ENCODE measurements around the gene ITIH4.

Gene ITIH4

DNA sequence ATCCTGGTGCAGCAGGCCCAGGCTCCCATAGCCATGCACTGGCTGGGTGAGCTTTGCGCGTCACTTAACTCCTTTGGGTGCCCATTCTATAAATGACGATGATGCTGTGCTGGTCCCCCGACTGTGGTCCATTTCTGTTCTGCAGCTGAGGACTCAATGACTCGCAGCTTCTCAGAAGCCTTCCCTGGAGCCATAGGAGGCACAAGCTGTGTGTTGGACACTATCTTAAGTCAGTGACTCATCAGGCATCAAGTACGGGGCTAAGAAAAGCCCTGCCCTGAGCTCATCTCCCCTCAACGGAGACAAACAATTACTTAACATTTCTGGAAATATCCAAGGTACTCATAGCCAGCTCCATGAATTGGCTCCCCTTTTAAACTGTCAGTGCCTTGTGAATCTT, 18.1 kb upstream of the ITIH4 start:
- TF ChIP-seq, protein P1, sequence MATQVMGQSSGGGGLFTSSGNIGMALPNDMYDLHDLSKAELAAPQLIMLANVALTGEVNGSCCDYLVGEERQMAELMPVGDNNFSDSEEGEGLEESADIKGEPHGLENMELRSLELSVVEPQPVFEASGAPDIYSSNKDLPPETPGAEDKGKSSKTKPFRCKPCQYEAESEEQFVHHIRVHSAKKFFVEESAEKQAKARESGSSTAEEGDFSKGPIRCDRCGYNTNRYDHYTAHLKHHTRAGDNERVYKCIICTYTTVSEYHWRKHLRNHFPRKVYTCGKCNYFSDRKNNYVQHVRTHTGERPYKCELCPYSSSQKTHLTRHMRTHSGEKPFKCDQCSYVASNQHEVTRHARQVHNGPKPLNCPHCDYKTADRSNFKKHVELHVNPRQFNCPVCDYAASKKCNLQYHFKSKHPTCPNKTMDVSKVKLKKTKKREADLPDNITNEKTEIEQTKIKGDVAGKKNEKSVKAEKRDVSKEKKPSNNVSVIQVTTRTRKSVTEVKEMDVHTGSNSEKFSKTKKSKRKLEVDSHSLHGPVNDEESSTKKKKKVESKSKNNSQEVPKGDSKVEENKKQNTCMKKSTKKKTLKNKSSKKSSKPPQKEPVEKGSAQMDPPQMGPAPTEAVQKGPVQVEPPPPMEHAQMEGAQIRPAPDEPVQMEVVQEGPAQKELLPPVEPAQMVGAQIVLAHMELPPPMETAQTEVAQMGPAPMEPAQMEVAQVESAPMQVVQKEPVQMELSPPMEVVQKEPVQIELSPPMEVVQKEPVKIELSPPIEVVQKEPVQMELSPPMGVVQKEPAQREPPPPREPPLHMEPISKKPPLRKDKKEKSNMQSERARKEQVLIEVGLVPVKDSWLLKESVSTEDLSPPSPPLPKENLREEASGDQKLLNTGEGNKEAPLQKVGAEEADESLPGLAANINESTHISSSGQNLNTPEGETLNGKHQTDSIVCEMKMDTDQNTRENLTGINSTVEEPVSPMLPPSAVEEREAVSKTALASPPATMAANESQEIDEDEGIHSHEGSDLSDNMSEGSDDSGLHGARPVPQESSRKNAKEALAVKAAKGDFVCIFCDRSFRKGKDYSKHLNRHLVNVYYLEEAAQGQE (IDR thresholded peaks at IDR 0.05; ENCODE audit: low read depth) = no peak

GRCh38 chr3:52847726-52848125, 17.3 kb upstream of the ITIH4 start:
- no peak for TF ChIP-seq EGR1 (IDR thresholded peaks at IDR 0.05)
- TF ChIP-seq, protein P2, sequence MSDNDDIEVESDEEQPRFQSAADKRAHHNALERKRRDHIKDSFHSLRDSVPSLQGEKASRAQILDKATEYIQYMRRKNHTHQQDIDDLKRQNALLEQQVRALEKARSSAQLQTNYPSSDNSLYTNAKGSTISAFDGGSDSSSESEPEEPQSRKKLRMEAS (IDR thresholded peaks at IDR 0.05) = no peak
- TF ChIP-seq ZBTB7A (IDR thresholded peaks at IDR 0.05; ENCODE audit: low read depth) = no peak
- no peak for TF ChIP-seq NFIC (IDR thresholded peaks at IDR 0.05)
- no peak for TF ChIP-seq USF1 (IDR thresholded peaks at IDR 0.05)
- no peak for TF ChIP-seq TCF12 (IDR thresholded peaks at IDR 0.05; ENCODE audit: low read depth)
- TF ChIP-seq EP300 (IDR thresholded peaks at IDR 0.05; ENCODE audit: borderline replicate concordance) = no peak
- TF ChIP-seq CEBPB (IDR thresholded peaks at IDR 0.05) = no peak
- no peak for TF ChIP-seq FOXM1 (IDR thresholded peaks at IDR 0.05; ENCODE audit: borderline replicate concordance, low read depth)
- TF ChIP-seq TAF1 (IDR thresholded peaks at IDR 0.05; ENCODE audit: low read depth) = no peak
- no peak for TF ChIP-seq YY1 (IDR thresholded peaks at IDR 0.05; ENCODE audit: low read depth)
- TF ChIP-seq, protein P1 (IDR thresholded peaks at IDR 0.05; ENCODE audit: low read depth) = no peak
- TF ChIP-seq TEAD4 (IDR thresholded peaks at IDR 0.05) = no peak
- TF ChIP-seq CREB1 (IDR thresholded peaks at IDR 0.05; ENCODE audit: low read depth) = no peak
- no peak for TF ChIP-seq RAD21 (IDR thresholded peaks at IDR 0.05; ENCODE audit: low read depth)

- TF ChIP-seq EP300 (IDR thresholded peaks at IDR 0.05; ENCODE audit: borderline replicate concordance) = no peak
These were observed 16.8 kb upstream of the ITIH4 start for GRCh38 chr3:52847241-52847640.

DNA sequence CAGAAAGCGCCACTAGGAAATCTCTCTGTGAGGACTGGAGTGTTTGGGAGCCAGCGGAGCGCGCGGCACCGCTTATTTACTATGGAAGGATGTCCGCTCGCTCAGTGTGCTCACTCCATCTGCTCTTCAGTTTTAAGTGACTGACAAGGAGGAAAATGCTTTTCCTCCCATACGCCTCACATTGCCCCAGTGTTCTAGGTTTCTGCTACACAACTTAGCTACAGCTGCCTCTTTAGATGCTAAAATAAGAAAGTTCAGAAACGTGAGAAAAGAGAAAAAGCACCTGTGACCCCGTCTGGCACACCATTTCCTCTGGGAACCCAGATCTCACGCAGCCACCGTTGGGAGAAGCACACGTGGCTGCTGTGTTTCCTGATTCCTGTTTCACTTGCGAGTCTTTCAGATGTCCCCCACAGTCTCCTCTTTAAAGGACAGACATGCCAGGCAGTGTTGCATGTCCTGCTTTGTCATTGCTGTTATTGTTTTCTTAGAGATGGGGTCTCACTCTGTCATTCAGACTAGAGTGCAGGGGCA, 16.0 kb upstream of the ITIH4 start:
- TF ChIP-seq, protein P1 (IDR thresholded peaks at IDR 0.05; ENCODE audit: low read depth) = no peak
- no peak for TF ChIP-seq USF1 (IDR thresholded peaks at IDR 0.05)
- TF ChIP-seq TAF1 (IDR thresholded peaks at IDR 0.05; ENCODE audit: low read depth) = no peak
- no peak for TF ChIP-seq EGR1 (IDR thresholded peaks at IDR 0.05)
- TF ChIP-seq EP300 (IDR thresholded peaks at IDR 0.05; ENCODE audit: borderline replicate concordance) = no peak
- no peak for TF ChIP-seq YY1 (IDR thresholded peaks at IDR 0.05; ENCODE audit: low read depth)
- TF ChIP-seq, protein P2 (IDR thresholded peaks at IDR 0.05) = no peak
- TF ChIP-seq CREB1 (IDR thresholded peaks at IDR 0.05; ENCODE audit: low read depth) = no peak
- no peak for TF ChIP-seq ZBTB7A (IDR thresholded peaks at IDR 0.05; ENCODE audit: low read depth)
- TF ChIP-seq TEAD4 (IDR thresholded peaks at IDR 0.05) = no peak

DNA sequence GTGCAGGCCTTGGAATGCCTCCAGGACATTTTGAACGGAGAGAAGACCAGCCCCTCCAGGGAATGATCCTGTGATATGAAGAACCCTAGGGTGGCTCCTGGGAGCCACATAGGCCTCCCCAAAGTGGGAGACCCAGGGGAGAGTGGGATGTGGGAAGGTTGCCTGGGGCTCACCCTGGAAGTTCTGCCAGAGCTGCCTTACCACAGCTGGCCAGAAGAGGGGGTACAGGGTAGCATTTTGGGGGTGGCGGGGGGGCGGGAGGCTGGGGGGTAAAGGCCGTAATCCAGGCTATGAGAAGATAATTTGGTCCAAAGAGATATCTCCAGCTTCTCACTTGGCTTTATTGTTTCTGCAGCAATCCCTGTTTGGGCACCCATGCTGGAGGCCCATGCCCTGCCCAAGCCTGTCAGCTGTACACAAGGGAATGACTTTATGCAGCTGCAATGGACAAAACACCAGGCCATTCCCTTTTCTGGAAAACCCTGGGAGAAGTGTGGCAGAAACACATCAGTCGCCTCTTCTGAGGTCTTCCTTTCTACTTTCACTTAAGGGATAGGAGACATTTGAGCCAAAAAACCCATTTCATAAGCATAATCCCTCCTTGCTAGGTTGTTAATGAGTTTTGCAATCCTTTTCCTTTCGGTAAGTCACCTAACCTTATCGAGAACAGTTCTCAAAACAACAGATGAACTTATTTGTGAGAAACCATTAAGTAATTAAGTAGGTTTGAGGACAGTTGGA, 15.4 kb upstream of the ITIH4 start:
- TF ChIP-seq NFIC (IDR thresholded peaks at IDR 0.05) (no peak), CEBPB (IDR thresholded peaks at IDR 0.05) (no peak), EP300 (IDR thresholded peaks at IDR 0.05; ENCODE audit: borderline replicate concordance) (no peak), RAD21 (IDR thresholded peaks at IDR 0.05; ENCODE audit: low read depth) (no peak; the same call in 1 of the 2 replicates), YY1 (IDR thresholded peaks at IDR 0.05; ENCODE audit: low read depth) (no peak), EGR1 (IDR thresholded peaks at IDR 0.05) (no peak), TCF12 (IDR thresholded peaks at IDR 0.05; ENCODE audit: low read depth) (no peak), CREB1 (IDR thresholded peaks at IDR 0.05; ENCODE audit: low read depth) (no peak), USF1 (IDR thresholded peaks at IDR 0.05) (no peak), ZBTB7A (IDR thresholded peaks at IDR 0.05; ENCODE audit: low read depth) (no peak), TAF1 (IDR thresholded peaks at IDR 0.05; ENCODE audit: low read depth) (no peak), FOXM1 (IDR thresholded peaks at IDR 0.05; ENCODE audit: borderline replicate concordance, low read depth) (no peak), TEAD4 (IDR thresholded peaks at IDR 0.05) (no peak)
- TF ChIP-seq, protein P2 (IDR thresholded peaks at IDR 0.05) = no peak
- TF ChIP-seq, protein P1 (IDR thresholded peaks at IDR 0.05; ENCODE audit: low read depth) = no peak

All from Ishikawa (cell line).